H1 (cell line): ENCODE data around the gene KCP. TPM values are rescaled to one million over a fixed set of nuclear protein-coding genes. Genes with fewer than 3 reads are reported as not detected.

Experiments
- CTCF ChIA-PET: fragments of 300-600 bp; sonication (Branson Sonifier 250); formaldehyde crosslinking; loops from one replicate; lab custom pipeline; 2021; ENCODE audit not compliant: partially characterized antibody; lab: Charles Lee
- POLR2A ChIA-PET: fragments of 300-600 bp; sonication (Branson Sonifier 250); formaldehyde crosslinking; loops from one replicate; lab custom pipeline; 2021; ENCODE audit warnings: inconsistent platforms; ENCODE audit not compliant: partially characterized antibody; lab: Charles Lee
- DNase-seq, 2 experiments: peaks; one replicate each; pipeline versions ENCODE4 v3.0.0 to v3.0.0-alpha.2; 2010 to 2022; ENCODE audit warnings: low spot score in 2 of 2, low read depth in 1 of 2, mixed read lengths in 1 of 2
- FAIRE-seq: peaks from 2 replicates; lab custom pipeline; 2011; peaks lifted over from hg19 to GRCh38; lab: Jason Lieb, UNC
- H2AFZ ChIP-seq: 2 replicates; pipeline ENCODE4 v1.8.1; 2012; ENCODE audit warnings: low read length, inconsistent platforms
- H2AK5ac ChIP-seq: 2 replicates; pipeline ENCODE4 v1.6.1; 2013; ENCODE audit warnings: low read depth, low read length
- H2BK120ac ChIP-seq: replicated peaks from 2 replicates; pipeline ENCODE3; 2013; ENCODE audit warnings: low read depth, low read length, inconsistent platforms
- H2BK12ac ChIP-seq: 2 replicates; pipeline ENCODE4 v1.6.1; 2013; ENCODE audit warnings: low read depth, low read length
- H2BK15ac ChIP-seq: 2 replicates; pipeline ENCODE4 v1.6.1; 2013; ENCODE audit warnings: low read length
- H2BK20ac ChIP-seq: 2 replicates; pipeline ENCODE4 v1.6.1; 2013; ENCODE audit warnings: low read length
- H2BK5ac ChIP-seq: 2 replicates; pipeline ENCODE4 v1.6.1; 2013; ENCODE audit warnings: low read depth, low read length
- H3K14ac ChIP-seq: 2 replicates; pipeline ENCODE4 v1.6.1; 2013; ENCODE audit warnings: inconsistent platforms; ENCODE audit not compliant: insufficient read length
- H3K18ac ChIP-seq: 2 replicates; pipeline ENCODE4 v1.6.1; 2013; ENCODE audit warnings: low read length; ENCODE audit errors: extremely low read depth
- H3K23ac ChIP-seq: 2 replicates; pipeline ENCODE4 v1.6.1; 2013; ENCODE audit warnings: inconsistent platforms; ENCODE audit not compliant: insufficient read length
- H3K23me2 ChIP-seq: 2 replicates; pipeline ENCODE4 v1.6.1; 2013; ENCODE audit warnings: low read depth, low read length
- H3K27ac ChIP-seq: 2 replicates; pipeline ENCODE4 v1.6.1; 2011; ENCODE audit warnings: low read depth, low read length, inconsistent platforms
- H3K27me3 ChIP-seq, 4 experiments: replicated peaks in 1 of 4; 1 replicate in 1 of 4; 2 replicates in 3 of 4; pipeline versions ENCODE4 v1.6.1 to v1.8.1; 2011 to 2013; ENCODE audit warnings: low read length in 3 of 4, mild to moderate bottlenecking in 3 of 4, inconsistent platforms in 2 of 4, mixed read lengths in 2 of 4, moderate library complexity in 1 of 4; ENCODE audit not compliant: control insufficient read depth in 3 of 4, insufficient read depth in 3 of 4; ENCODE audit errors: extremely low read depth in 1 of 4
- H3K36me3 ChIP-seq, 4 experiments: 2 replicates each; pipeline versions ENCODE4 v1.6.1 to v1.8.1; 2011 to 2013; ENCODE audit warnings: mild to moderate bottlenecking in 4 of 4, low read length in 3 of 4, moderate library complexity in 2 of 4, control low read depth in 1 of 4, inconsistent platforms in 1 of 4; ENCODE audit not compliant: insufficient read depth in 4 of 4, control insufficient read depth in 2 of 4
- H3K4ac ChIP-seq: replicated peaks from 2 replicates; pipeline ENCODE3; 2013; ENCODE audit warnings: low read length, low read depth, mixed read lengths, inconsistent platforms; ENCODE audit not compliant: insufficient read length
- H3K4me1 ChIP-seq, 4 experiments: replicated peaks in 1 of 4; 1 replicate in 1 of 4; 2 replicates in 3 of 4; pipeline versions ENCODE4 v1.6.1 to v1.8.1; 2011 to 2013; ENCODE audit warnings: low read length in 3 of 4, inconsistent platforms in 2 of 4, mixed read lengths in 1 of 4; ENCODE audit not compliant: insufficient read depth in 4 of 4, control insufficient read depth in 3 of 4
- H3K4me2 ChIP-seq, 2 experiments: 2 replicates each; pipeline versions ENCODE4 v1.6.1 to v1.8.1; 2011 to 2013; ENCODE audit warnings: low read depth in 2 of 2, low read length in 2 of 2, control low read depth in 1 of 2, inconsistent platforms in 1 of 2, mild to moderate bottlenecking in 1 of 2; ENCODE audit not compliant: insufficient read depth in 1 of 2
- H3K4me3 ChIP-seq, 4 experiments: fragments of 200-600, 300-600 bp in 1 of 4; sonication (generic), shearing (Covaris generic), sonication (Bioruptor Twin) in 1 of 4; 2 replicates each; pipeline versions ENCODE4 v1.5.1 to v1.8.1; 2011 to 2016; ENCODE audit warnings: low read length in 4 of 4, low read depth in 3 of 4, control low read depth in 2 of 4, inconsistent platforms in 2 of 4, mild to moderate bottlenecking in 2 of 4, mixed read lengths in 1 of 4, moderate library complexity in 1 of 4; ENCODE audit not compliant: insufficient read depth in 2 of 4; ENCODE audit errors: extremely low read depth in 1 of 4
- H3K56ac ChIP-seq: replicated peaks from 2 replicates; pipeline ENCODE3; 2013; ENCODE audit warnings: low read depth, mild to moderate bottlenecking, mixed read lengths, low read length, inconsistent platforms; ENCODE audit not compliant: insufficient read length
- H3K79me1 ChIP-seq: 2 replicates; pipeline ENCODE4 v1.6.1; 2013; ENCODE audit warnings: low read depth, low read length, control low read depth
- H3K79me2 ChIP-seq, 2 experiments: 2 replicates each; pipeline versions ENCODE4 v1.6.1 to v1.8.1; 2012 to 2013; ENCODE audit warnings: low read length in 2 of 2, mild to moderate bottlenecking in 2 of 2, inconsistent platforms in 1 of 2; ENCODE audit not compliant: insufficient read depth in 2 of 2, control insufficient read depth in 1 of 2
- H3K9ac ChIP-seq, 4 experiments: replicated peaks in 1 of 4; 1 replicate in 1 of 4; 2 replicates in 3 of 4; pipeline versions ENCODE4 v1.6.1 to v1.8.1; 2011 to 2013; ENCODE audit warnings: low read depth in 3 of 4, low read length in 3 of 4, control low read depth in 2 of 4, mild to moderate bottlenecking in 2 of 4, moderate library complexity in 2 of 4, inconsistent platforms in 1 of 4; ENCODE audit errors: extremely low read depth in 1 of 4
- H3K9me3 ChIP-seq, 2 experiments: 2 replicates each; pipeline versions ENCODE4 v1.6.1 to v1.8.1; 2012 to 2013; ENCODE audit warnings: mild to moderate bottlenecking in 2 of 2, moderate library complexity in 2 of 2, control low read depth in 1 of 2, inconsistent platforms in 1 of 2, low read depth in 1 of 2, low read length in 1 of 2, mixed read lengths in 1 of 2; ENCODE audit not compliant: insufficient read depth in 2 of 2
- H4K20me1 ChIP-seq, 2 experiments: replicated peaks in 1 of 2; 2 replicates each; pipeline versions ENCODE3 to v1.8.1; 2011 to 2013; ENCODE audit warnings: inconsistent platforms in 2 of 2, low read length in 2 of 2, mild to moderate bottlenecking in 1 of 2; ENCODE audit not compliant: insufficient read depth in 2 of 2, control insufficient read depth in 1 of 2
- H4K5ac ChIP-seq: 2 replicates; pipeline ENCODE4 v1.6.1; 2013; ENCODE audit warnings: low read length, low read depth, mixed read lengths, inconsistent platforms; ENCODE audit not compliant: insufficient read length
- H4K8ac ChIP-seq: 2 replicates; pipeline ENCODE4 v1.8.0; 2013; ENCODE audit warnings: mild to moderate bottlenecking, moderate library complexity, low read length, inconsistent platforms; ENCODE audit not compliant: insufficient read depth; ENCODE audit errors: extremely low read depth
- H4K91ac ChIP-seq: replicated peaks from 2 replicates; pipeline ENCODE3; 2013; ENCODE audit warnings: low read length, mixed read lengths, inconsistent platforms; ENCODE audit not compliant: insufficient read length
- WGBS, 2 experiments: shearing (Covaris generic) in 1 of 2; methylation state at CpG; one replicate each; pipeline versions ENCODE4 v1.1.6 to v1.1.7; 2013 to 2015; ENCODE audit warnings: low lambda C conversion rate in 2 of 2, mixed read lengths in 2 of 2, inconsistent platforms in 1 of 2, low coverage in 1 of 2, missing lambda C conversion rate in 1 of 2; ENCODE audit not compliant: insufficient replicate concordance in 2 of 2, insufficient coverage in 1 of 2, insufficient read length in 1 of 2; ENCODE audit errors: extremely low coverage in 1 of 2, missing lambda C conversion rate in 1 of 2; 5-methylcytosine and 5-hydroxymethylcytosine counted together
- polyA plus RNA-seq, 7 experiments: library from polyadenylated mRNA; depleted of rRNA in 3 of 7; stranded (reverse) in 5 of 7; unstranded in 2 of 7; fragments of >200 nt in 5 of 7; fragments of 200-250 nt in 2 of 7; gene quantifications; 1 replicate in 5 of 7; 2 replicates in 1 of 7; 4 replicates in 1 of 7; pipeline versions ENCODE4 v1.2.1 to v1.2.3, GENCODE V29; 2011 to 2013; ENCODE audit warnings: missing spikeins in 2 of 7, mixed read lengths in 2 of 7
- total RNA-seq: library from RNA; stranded (reverse); fragmentation: NEBNext Ultra II Directional; extraction: Animal tissue kit (Norgen Biotek cat#: 25700); gene quantifications from 2 replicates; pipeline ENCODE4 v1.2.1, GENCODE V29; 2021
- TF ChIP-seq, protein P1 (sequence below), 3 experiments: IDR thresholded peaks; 1 replicate in 2 of 3; 2 replicates in 1 of 3; pipeline versions ENCODE4 v1.5.1 to v1.6.1; 2011; ENCODE audit warnings: low read length in 3 of 3, mild to moderate bottlenecking in 3 of 3, inconsistent platforms in 2 of 3, low read depth in 1 of 3, moderate library complexity in 1 of 3; ENCODE audit not compliant: insufficient read depth in 1 of 3; ENCODE audit errors: control extremely low read depth in 1 of 3
- TF ChIP-seq, protein P2 (sequence below): IDR thresholded peaks from 2 replicates; pipeline ENCODE4 v1.6.1; 2011; ENCODE audit warnings: low read depth, mild to moderate bottlenecking, low read length; ENCODE audit not compliant: insufficient read depth

Gene KCP
- total and polyA plus RNA-seq, 2 of the 8 experiments (the other 6 are each of a cell fraction or from before 2014, with no cell fraction given): 1.3 to 2.0 TPM

DNA sequence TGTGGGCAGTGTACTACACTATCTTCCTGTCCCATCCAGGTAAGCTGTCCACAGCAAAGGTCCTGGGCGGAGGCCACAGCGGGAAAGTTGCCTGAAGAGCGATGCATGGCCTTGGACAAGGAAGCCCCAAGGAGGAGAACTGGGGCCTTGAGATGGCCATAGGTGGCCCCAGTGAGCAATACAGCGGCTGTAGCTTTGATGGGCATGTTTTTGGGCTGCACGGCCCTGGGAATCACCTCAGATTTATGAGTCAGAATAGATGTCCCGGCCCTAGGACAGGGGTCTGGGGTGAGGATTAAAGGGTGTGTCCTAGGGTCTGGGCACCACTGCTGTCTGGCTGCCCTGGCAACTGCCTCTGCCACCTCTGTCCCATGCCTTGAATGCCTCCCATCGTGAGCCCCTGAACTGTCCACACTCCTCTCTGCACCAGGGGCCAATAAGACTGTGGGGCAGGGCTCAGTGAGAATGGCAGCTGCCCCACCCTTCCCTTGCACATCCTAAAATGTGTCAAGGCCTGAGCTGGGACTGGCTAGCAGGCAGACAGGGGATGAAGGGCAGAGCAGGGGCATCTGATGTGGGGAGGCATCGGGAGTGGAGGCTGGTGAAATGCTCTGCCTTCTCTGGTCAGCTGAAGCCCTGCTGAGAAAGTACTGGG is 17.8 kb upstream of the KCP start:
- CTCF ChIA-PET: interaction anchor here (0.9 to 2.3 kb wide), 4 partner anchors 10 to 27 kb away, joined by 3 to 9 read pairs (median 6); no protein-coding TSS in a partner anchor
- no peak for FAIRE-seq

More for the DNA sequence above, 17.8 kb upstream of the KCP start:
- Histone ChIP-seq H3K9ac (no peak overlapping the region), H3K79me1 (no peaks in the 10 kb centered on the region), H2BK12ac (no peak overlapping the region), H4K8ac (no peak overlapping the region; the same call in 1 of the 2 replicates), H3K23ac (no peak overlapping the region), H4K91ac (no peak overlapping the region), H2AK5ac (no peak overlapping the region), H2BK20ac (no peak overlapping the region), H3K79me2 (no peaks in the 10 kb centered on the region)
- TF ChIP-seq, protein P1, sequence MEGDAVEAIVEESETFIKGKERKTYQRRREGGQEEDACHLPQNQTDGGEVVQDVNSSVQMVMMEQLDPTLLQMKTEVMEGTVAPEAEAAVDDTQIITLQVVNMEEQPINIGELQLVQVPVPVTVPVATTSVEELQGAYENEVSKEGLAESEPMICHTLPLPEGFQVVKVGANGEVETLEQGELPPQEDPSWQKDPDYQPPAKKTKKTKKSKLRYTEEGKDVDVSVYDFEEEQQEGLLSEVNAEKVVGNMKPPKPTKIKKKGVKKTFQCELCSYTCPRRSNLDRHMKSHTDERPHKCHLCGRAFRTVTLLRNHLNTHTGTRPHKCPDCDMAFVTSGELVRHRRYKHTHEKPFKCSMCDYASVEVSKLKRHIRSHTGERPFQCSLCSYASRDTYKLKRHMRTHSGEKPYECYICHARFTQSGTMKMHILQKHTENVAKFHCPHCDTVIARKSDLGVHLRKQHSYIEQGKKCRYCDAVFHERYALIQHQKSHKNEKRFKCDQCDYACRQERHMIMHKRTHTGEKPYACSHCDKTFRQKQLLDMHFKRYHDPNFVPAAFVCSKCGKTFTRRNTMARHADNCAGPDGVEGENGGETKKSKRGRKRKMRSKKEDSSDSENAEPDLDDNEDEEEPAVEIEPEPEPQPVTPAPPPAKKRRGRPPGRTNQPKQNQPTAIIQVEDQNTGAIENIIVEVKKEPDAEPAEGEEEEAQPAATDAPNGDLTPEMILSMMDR (IDR thresholded peaks at IDR 0.05; ENCODE audit: control extremely low read depth in 1 of 3, insufficient read depth in 1 of 3, low read depth in 1 of 3, low read length in 3 of 3): peak in 2 of 3 experiments; percentile 12 to 22; a peak in 2 of 4 replicates
- TF ChIP-seq, protein P2, sequence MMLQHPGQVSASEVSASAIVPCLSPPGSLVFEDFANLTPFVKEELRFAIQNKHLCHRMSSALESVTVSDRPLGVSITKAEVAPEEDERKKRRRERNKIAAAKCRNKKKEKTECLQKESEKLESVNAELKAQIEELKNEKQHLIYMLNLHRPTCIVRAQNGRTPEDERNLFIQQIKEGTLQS: no peak
- TF ChIP-seq, all 59 proteins: peak for 1
- no peak overlapping the region for H3K27ac ChIP-seq
- no peaks in the 10 kb centered on the region for H4K20me1 ChIP-seq
- H3K36me3 ChIP-seq: no peaks in the 10 kb centered on the region
- POLR2A ChIA-PET: no interaction called here
- peaks cover 5% of the 10 kb centered on the region in 2 experiments; a peak in 2 of 4 replicates for H3K9me3 ChIP-seq
- H2BK5ac ChIP-seq: no peak overlapping the region
- H3K23me2 ChIP-seq: no peaks in the 10 kb centered on the region
- H2BK15ac ChIP-seq: no peak overlapping the region
- no peak overlapping the region for H3K56ac ChIP-seq
- H3K4me3 ChIP-seq: no peak overlapping the region
- no peak overlapping the region for H3K18ac ChIP-seq
- no peak overlapping the region for H2AFZ ChIP-seq
- H4K5ac ChIP-seq: no peak overlapping the region
- peaks cover 0 to 5% (median 2%) of the 10 kb centered on the region in 4 experiments; a peak in 1 of 7 replicates for H3K27me3 ChIP-seq
- no peak overlapping the region for H2BK120ac ChIP-seq
- no peak overlapping the region for H3K4ac ChIP-seq
- WGBS, 2 experiments: 87% methylated on average over 8 of the region's 8 CpGs; no CpG with 5 or more reads in 1 of the 2 experiments
- H3K14ac ChIP-seq: no peak overlapping the region
- DNase-seq: no peak
- H3K4me2 ChIP-seq: no peak overlapping the region
- peaks cover 0 to 3% (median 0%) of the 10 kb centered on the region in 4 experiments; a peak in 1 of 7 replicates for H3K4me1 ChIP-seq
